Measurements from ENCODE around the gene HAPLN2.
"Not testable (repeated sequence)": the region's sequence is repeated elsewhere in the genome, so short reads cannot be mapped to it uniquely, and the experiment has no call there.

The HAPLN2 gene

GRCh38 chr1:156592158-156592909 is 26.9 kb upstream of the HAPLN2 start:
- DNase-seq (ENCODE audit: low read depth), result peak; percentile 72

GRCh38 chr1:156592910-156593660 is 26.1 kb upstream of the HAPLN2 start:
- DNase-seq (ENCODE audit: low read depth), result no peak

GRCh38 chr1:156593661-156593989 is 25.6 kb upstream of the HAPLN2 start:
- DNase-seq (ENCODE audit: low read depth), result no peak

GRCh38 chr1:156594190-156594589 is 25.0 kb upstream of the HAPLN2 start:
- DNase-seq (ENCODE audit: low read depth), result no peak

GRCh38 chr1:156595016-156595415 is 24.2 kb upstream of the HAPLN2 start:
- no peak for DNase-seq (ENCODE audit: low read depth)

GRCh38 chr1:156596426-156596825 is 22.8 kb upstream of the HAPLN2 start:
- no peak for DNase-seq (ENCODE audit: low read depth)

GRCh38 chr1:156598125-156598524 is 21.1 kb upstream of the HAPLN2 start:
- DNase-seq (ENCODE audit: low read depth), result no peak

GRCh38 chr1:156598731-156599432 is 20.3 kb upstream of the HAPLN2 start:
- DNase-seq (ENCODE audit: low read depth), result no peak

- no peak for DNase-seq (ENCODE audit: low read depth)
These were observed 19.4 kb upstream of the HAPLN2 start for GRCh38 chr1:156599811-156600210.

GRCh38 chr1:156600733-156601121 is 18.5 kb upstream of the HAPLN2 start:
- peak; percentile 46 for DNase-seq (ENCODE audit: low read depth)

GRCh38 chr1:156601122-156601830 is 17.9 kb upstream of the HAPLN2 start, which contains the start of gene GPATCH4:
GPATCH4 (minus strand) TSS chr1:156601479.
- peak; percentile 86 for DNase-seq (ENCODE audit: low read depth)

- no peak for DNase-seq (ENCODE audit: low read depth)
These were observed 17.3 kb upstream of the HAPLN2 start for GRCh38 chr1:156601892-156602291.

- no peak for DNase-seq (ENCODE audit: low read depth)
These were observed 16.6 kb upstream of the HAPLN2 start for GRCh38 chr1:156602557-156602993.

- DNase-seq (ENCODE audit: low read depth), result not testable (repeated sequence)
These were observed 11.9 kb upstream of the HAPLN2 start for GRCh38 chr1:156607344-156607743.

GRCh38 chr1:156608036-156608674 is 11.1 kb upstream of the HAPLN2 start:
- peak; percentile 71 for DNase-seq (ENCODE audit: low read depth)

- no peak for DNase-seq (ENCODE audit: low read depth)
These were observed 10.2 kb upstream of the HAPLN2 start for GRCh38 chr1:156608981-156609380.

GRCh38 chr1:156610072-156610471 is 9.1 kb upstream of the HAPLN2 start:
- DNase-seq (ENCODE audit: low read depth), result not testable (repeated sequence)

GRCh38 chr1:156612666-156613065 is 6.5 kb upstream of the HAPLN2 start:
- DNase-seq (ENCODE audit: low read depth), result no peak

- no peak for DNase-seq (ENCODE audit: low read depth)
These were observed 3.3 kb upstream of the HAPLN2 start for GRCh38 chr1:156615946-156616345.

GRCh38 chr1:156616463-156616862 is 2.8 kb upstream of the HAPLN2 start:
- DNase-seq (ENCODE audit: low read depth), result peak; percentile 98

- no peak for DNase-seq (ENCODE audit: low read depth)
These were observed 354 bp downstream of the HAPLN2 start for GRCh38 chr1:156619582-156619955.

Data from amniotic epithelial cell (primary cell).